SJCRH30 (cell line): ENCODE data around the gene RAPGEF5. TPM values are rescaled to one million over a fixed set of nuclear protein-coding genes. Genes with fewer than 3 reads are reported as not detected.

Experiments
- DNase-seq, 2 experiments: peaks; one replicate each; pipeline ENCODE4 v3.0.0-alpha.2; 2015 to 2020
- H3K27ac ChIP-seq: fragments of 250-450 bp; sonication (Bioruptor Pico); 2 replicates; pipeline ENCODE4 v1.5.1; 2020; ENCODE audit warnings: mild to moderate bottlenecking, moderate library complexity
- H3K27me3 ChIP-seq: fragments of 250-450 bp; sonication (Bioruptor Pico); 2 replicates; pipeline ENCODE4 v1.5.1; 2020; ENCODE audit warnings: mild to moderate bottlenecking, moderate library complexity
- H3K36me3 ChIP-seq: fragments of 250-450 bp; sonication (Bioruptor Pico); 2 replicates; pipeline ENCODE4 v1.5.1; 2020; ENCODE audit warnings: mild to moderate bottlenecking, moderate library complexity
- H3K4me1 ChIP-seq: fragments of 250-450 bp; sonication (Bioruptor Pico); 2 replicates; pipeline ENCODE4 v1.5.1; 2020; ENCODE audit warnings: mild to moderate bottlenecking, moderate library complexity
- H3K4me3 ChIP-seq: fragments of 250-450 bp; sonication (Bioruptor Pico); 2 replicates; pipeline ENCODE4 v1.5.1; 2020; ENCODE audit warnings: mild to moderate bottlenecking, moderate library complexity
- H3K9me3 ChIP-seq: fragments of 250-450 bp; sonication (Bioruptor Pico); replicated peaks from 2 replicates; pipeline ENCODE4 v1.5.1; 2020; ENCODE audit warnings: mild to moderate bottlenecking, moderate library complexity
- total RNA-seq: library from RNA; depleted of rRNA; stranded (reverse); fragments of >200 nt; shearing (Covaris generic); gene quantifications from 2 replicates; pipeline ENCODE4 v1.2.3, GENCODE V29; 2014

Gene RAPGEF5
- total RNA-seq, 1 experiment from 2014 or later: 0.14 TPM

DNA sequence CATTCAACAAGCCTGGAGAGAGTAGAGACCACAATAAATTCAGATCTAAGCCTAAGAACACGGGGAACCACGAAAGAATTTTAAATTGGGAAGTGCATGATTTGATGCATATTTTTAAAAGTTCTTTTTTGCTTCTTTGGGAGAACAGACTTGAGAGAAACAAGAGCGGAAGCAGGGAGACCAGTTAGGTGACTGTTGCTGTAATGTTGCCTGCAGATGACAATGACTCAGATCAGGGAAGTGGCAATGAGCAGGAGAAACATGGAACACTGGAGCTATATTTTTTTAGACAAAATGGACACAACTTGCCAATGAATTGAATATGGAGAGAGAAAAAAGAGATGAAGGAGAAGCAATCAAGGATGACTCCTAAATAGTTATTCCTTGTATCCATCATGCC is 125.1 kb downstream of the RAPGEF5 start:
- Histone ChIP-seq H3K9me3 (no peaks in the 10 kb centered on the region), H3K36me3 (no peaks in the 10 kb centered on the region), H3K4me3 (no peak overlapping the region), H3K4me1 (no peaks in the 10 kb centered on the region), H3K27ac (no peak overlapping the region), H3K27me3 (peaks cover 7% of the 10 kb centered on the region; the same call in 1 of the 2 replicates)
- no peak for DNase-seq

DNA sequence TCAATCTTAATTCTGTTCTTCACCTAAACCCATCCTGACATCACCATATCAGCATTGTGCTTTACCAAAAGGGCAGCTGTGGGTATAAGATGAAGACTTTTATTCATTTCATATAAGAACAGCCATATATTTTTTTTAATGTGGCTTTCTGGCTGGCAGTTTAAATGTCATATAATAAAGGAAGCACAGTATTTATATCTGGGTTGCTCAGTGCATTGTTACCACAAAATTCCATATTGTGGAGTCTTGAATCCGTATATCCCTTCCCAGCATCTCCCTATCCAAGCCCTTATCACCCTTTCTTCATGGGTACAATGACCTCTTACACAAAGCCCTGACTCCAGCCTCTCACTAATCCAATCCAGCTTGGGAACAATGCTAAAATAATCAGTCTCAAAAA is 125.8 kb downstream of the RAPGEF5 start:
- H3K4me1 ChIP-seq: no peaks in the 10 kb centered on the region
- H3K9me3 ChIP-seq: no peaks in the 10 kb centered on the region
- H3K36me3 ChIP-seq: no peaks in the 10 kb centered on the region
- H3K4me3 ChIP-seq: no peak overlapping the region
- peaks cover 7% of the 10 kb centered on the region; the same call in 1 of the 2 replicates for H3K27me3 ChIP-seq
- DNase-seq: no peak
- H3K27ac ChIP-seq: no peak overlapping the region

DNA sequence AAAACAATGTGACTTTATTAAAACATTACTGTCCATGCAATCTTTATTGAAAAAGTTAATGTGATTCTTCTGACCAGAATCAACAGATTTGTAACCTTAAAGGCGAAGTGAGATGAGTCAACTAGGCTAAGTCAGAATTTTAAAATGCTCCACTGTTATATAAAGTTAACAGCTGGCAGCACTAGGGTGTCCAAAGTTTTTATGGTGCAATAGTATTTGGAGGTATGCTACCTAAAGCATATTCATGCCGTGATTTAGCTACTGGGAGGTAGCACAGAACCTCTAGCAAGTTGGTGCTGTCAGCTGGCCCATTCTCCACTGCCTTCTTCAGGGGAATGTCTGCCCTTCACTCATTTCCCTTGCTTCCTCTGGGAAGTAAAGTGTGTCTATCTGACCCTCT is 126.7 kb downstream of the RAPGEF5 start:
- Histone ChIP-seq H3K4me1 (no peaks in the 10 kb centered on the region), H3K27me3 (peaks cover 7% of the 10 kb centered on the region), H3K36me3 (no peaks in the 10 kb centered on the region), H3K9me3 (no peaks in the 10 kb centered on the region), H3K27ac (no peak overlapping the region), H3K4me3 (no peak overlapping the region)
- no peak for DNase-seq

DNA sequence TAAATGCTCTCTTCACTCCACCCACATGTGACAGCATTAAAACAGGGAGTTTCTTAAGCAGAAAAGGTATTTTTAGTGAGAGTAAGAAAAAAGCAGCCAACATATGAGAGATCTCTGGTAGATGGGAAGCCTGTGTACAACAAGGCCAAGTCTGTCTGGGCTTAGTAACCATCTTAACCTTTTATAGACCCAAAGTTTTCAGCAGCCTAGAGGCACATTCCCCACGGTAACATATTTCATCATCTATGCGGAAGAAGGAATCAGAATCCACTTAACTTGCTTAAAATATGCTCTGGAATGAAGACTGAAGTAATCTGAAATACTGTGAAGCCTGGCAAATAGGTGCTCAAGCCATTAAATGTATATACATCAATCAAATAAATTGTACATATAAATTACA is 127.8 kb downstream of the RAPGEF5 start:
- H3K9me3 ChIP-seq: no peaks in the 10 kb centered on the region
- DNase-seq: no peak
- no peak overlapping the region for H3K27ac ChIP-seq
- no peak overlapping the region for H3K4me3 ChIP-seq
- H3K4me1 ChIP-seq: no peaks in the 10 kb centered on the region
- no peaks in the 10 kb centered on the region for H3K36me3 ChIP-seq
- peaks cover 6% of the 10 kb centered on the region for H3K27me3 ChIP-seq

DNA sequence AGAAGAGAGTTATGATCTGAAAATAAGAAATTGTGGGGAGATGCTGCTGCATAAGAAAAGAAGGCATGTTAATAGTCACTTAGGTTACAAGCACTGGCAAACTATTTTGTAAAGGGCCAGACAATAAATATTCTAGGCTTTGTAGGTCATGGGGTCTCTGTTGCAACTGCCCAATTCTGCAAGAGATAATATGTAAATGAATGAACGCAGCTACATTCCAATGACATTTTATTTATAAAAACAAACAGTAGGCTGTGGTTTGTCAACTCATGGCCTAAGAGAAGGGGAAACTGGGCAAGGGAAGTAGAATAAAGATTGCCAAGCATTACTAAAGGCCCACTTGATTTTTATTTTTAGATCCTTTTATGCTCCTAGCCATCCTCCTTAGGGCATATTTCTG is 133.1 kb downstream of the RAPGEF5 start:
- peaks cover 4% of the 10 kb centered on the region; the same call in 1 of the 2 replicates for H3K27me3 ChIP-seq
- H3K9me3 ChIP-seq: 0 out of 2 replicates have a peak, but pooled peaks cover 3% of the 10 kb centered on the region
- DNase-seq: no peak

DNA sequence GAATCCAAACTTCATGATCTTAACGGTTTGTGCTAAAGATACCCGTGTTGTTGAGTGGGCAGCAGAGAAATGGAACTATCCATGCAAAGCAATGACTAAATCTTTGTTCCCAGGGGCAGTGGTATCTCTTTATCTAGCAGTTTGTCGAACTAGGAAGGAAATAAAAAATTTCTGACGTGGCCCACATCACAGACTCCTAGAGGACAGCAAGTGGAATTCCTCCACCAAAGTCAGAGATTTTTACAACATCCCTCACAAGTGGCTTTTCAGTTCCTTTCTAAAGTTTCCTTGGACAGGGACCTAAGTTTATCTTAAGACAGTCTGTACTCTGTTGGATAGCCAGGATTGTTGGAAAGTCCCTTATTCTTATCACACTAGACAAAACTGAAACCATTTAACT is 136.0 kb downstream of the RAPGEF5 start:
- H3K27ac ChIP-seq: no peak overlapping the region
- H3K4me1 ChIP-seq: no peaks in the 10 kb centered on the region
- no peaks in the 10 kb centered on the region for H3K36me3 ChIP-seq
- no peak for DNase-seq
- no peak overlapping the region for H3K4me3 ChIP-seq
- 0 out of 2 replicates have a peak, but pooled peaks cover 3% of the 10 kb centered on the region for H3K9me3 ChIP-seq
- peaks cover 8% of the 10 kb centered on the region for H3K27me3 ChIP-seq

More for the DNA sequence above, 133.1 kb downstream of the RAPGEF5 start:
- Histone ChIP-seq H3K36me3 (no peaks in the 10 kb centered on the region), H3K27ac (no peak overlapping the region), H3K4me3 (no peak overlapping the region), H3K4me1 (no peaks in the 10 kb centered on the region)

DNA sequence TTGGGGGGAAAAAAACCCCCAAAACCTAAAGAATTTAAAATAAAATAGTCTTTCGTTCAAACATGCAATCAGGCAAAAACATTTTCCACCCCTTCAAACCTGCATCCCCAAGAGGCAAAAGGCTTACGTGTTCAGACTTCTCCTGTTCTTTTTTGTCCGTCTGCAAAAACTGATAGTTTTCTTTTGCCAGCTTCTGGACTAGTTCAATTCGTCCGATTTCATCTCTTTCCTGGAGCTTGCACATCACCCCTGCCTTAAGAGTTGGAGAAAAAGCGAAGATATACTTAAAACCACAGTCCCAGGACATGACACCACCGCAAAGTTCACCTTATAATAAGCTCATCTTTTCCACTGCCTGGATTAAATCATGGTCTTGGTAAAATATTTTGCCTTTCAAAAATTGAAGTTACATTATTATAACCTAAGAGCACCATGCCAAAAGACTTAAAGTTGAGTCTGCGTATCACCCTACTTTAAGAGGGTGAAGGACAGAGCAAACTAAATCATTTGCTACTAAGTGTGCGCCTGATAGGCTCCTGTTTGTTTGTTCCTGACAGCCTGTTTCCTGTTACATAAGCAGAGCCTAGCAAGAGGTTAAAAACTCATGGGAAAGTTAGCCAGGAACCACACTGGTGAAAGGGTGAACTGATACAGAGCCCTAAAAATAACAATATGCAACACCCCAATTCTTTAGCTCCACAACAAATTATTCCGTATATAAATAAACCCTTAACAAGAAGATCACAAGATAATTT is 137.0 kb downstream of the RAPGEF5 start:
- Histone ChIP-seq H3K9me3 (0 out of 2 replicates have a peak, but pooled peaks cover 3% of the 10 kb centered on the region), H3K36me3 (no peaks in the 10 kb centered on the region), H3K4me3 (no peak overlapping the region), H3K4me1 (no peaks in the 10 kb centered on the region), H3K27ac (no peak overlapping the region), H3K27me3 (peaks cover 8% of the 10 kb centered on the region; the same call in 1 of the 2 replicates)
- DNase-seq: no peak

DNA sequence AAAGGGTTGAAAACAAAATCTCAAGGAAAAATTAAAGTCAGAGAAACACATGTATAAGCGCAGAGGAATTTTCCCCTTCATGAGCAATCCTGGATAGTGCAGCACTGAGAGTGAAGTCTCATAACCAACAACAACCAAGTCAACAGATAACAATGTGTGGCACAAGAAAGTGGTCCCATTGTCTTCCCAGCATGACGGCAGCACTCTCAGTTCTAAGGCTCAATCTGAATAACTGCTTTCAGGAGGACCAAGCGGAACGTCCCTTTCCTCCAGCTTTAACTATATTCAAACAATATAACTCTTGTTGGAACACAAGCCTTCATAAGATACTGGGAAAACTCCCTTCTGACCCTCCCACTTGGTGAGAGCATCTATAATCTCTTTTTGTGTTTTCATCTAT is 137.9 kb downstream of the RAPGEF5 start:
- H3K9me3 ChIP-seq: 0 out of 2 replicates have a peak, but pooled peaks cover 3% of the 10 kb centered on the region
- DNase-seq: no peak
- H3K27me3 ChIP-seq: peaks cover 8% of the 10 kb centered on the region; the same call in 1 of the 2 replicates
- H3K4me1 ChIP-seq: no peaks in the 10 kb centered on the region
- no peaks in the 10 kb centered on the region for H3K36me3 ChIP-seq
- no peak overlapping the region for H3K4me3 ChIP-seq
- no peak overlapping the region for H3K27ac ChIP-seq

DNA sequence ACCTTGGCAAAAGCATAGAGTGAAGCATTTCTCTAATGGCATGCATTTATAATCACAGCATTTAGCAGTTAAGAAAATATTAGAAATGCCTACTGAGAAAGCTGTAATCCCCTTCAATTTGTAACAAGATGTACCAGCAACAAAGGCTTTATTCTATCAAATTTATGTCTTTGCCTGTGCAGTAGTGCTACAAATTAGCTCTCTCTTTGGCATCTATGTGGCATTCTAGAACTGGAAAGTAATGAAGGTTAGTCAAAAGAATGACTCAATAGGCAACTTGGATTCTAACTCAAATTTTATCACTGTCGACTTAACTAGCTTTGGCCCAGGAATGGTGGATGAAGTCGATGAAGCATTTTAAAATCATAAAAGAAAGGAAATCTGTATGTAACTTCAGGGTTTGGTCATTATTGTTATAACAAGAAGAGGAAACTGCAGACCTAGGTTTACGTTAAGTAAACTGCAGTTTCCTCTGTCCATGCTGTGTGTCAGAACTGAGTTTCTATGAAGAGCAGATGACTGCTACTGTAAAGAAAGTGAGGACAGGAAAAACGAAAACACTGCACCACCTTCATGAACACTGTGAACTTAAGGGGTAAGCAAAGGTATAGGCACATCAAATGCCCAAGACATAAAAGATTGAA is 140.0 kb downstream of the RAPGEF5 start:
- Histone ChIP-seq H3K36me3 (no peaks in the 10 kb centered on the region), H3K4me3 (no peak overlapping the region), H3K4me1 (no peaks in the 10 kb centered on the region), H3K27ac (no peak overlapping the region), H3K27me3 (peaks cover 11% of the 10 kb centered on the region; the same call in 1 of the 2 replicates), H3K9me3 (peaks cover 3% of the 10 kb centered on the region; the same call in 1 of the 2 replicates)
- DNase-seq: no peak

DNA sequence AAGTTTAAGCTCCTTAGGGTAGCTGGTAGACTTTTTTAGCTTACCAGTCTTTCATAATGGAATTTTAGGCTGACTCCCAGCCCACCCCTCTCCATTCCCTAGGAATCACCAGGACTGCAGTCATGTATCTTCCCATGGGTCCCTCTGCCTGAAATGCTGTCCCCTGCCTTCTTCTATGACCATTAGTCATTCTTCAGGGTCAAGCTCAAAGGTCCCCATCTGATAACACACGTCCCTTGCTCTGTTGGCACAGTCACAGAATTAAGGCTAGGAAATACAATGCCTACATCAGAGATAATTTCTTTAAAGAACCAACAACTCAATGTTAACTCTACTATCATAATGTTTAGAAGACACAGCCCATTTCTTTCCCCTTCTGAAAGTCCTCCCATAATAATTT is 140.6 kb downstream of the RAPGEF5 start:
- H3K27me3 ChIP-seq: peaks cover 11% of the 10 kb centered on the region; the same call in 1 of the 2 replicates
- H3K36me3 ChIP-seq: no peaks in the 10 kb centered on the region
- DNase-seq: no peak
- peaks cover 3% of the 10 kb centered on the region; the same call in 1 of the 2 replicates for H3K9me3 ChIP-seq
- H3K4me1 ChIP-seq: no peaks in the 10 kb centered on the region
- no peak overlapping the region for H3K4me3 ChIP-seq
- H3K27ac ChIP-seq: no peak overlapping the region

DNA sequence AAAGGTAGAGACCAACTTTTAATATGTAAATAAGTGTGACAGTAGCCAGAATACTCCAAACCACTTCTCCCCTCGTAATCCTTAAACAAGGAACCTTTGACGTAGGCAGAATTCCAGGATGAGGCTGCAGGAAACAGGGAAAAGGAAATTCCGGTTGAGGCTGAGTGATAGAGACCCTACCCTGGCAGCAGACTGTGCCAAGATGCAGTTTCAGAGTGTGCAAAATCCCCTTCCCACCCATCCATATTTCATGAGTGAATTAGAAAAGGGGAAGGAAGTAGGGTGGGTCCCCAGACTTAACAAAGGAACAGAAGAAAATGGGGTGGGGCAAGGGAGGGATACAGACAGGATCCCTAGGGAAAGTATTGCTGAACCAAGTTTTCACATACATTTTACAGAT is 143.0 kb downstream of the RAPGEF5 start:
- Histone ChIP-seq H3K27ac (no peak overlapping the region), H3K4me1 (no peaks in the 10 kb centered on the region), H3K27me3 (peaks cover 6% of the 10 kb centered on the region; the same call in 1 of the 2 replicates), H3K9me3 (no peaks in the 10 kb centered on the region; the same call in 1 of the 2 replicates), H3K36me3 (no peaks in the 10 kb centered on the region), H3K4me3 (no peak overlapping the region)
- DNase-seq: no peak

DNA sequence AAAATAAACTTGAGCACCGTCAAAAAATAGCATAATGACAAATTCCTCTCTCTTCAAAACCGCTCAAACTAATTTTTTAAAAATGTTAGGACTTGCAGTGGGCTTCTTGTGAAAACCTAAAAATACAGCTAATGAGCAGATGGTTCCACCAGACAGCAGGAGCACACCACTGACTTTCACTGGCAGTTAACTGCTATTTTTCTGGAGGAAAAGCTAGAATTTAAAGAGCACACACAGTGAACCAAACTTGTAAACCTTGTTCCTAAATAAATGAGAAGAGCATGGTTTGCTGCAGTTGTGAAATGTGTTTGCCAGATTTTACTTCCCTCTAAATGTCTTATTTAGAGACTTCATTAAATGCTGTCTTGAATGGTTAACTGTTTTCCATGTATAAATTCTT is 143.9 kb downstream of the RAPGEF5 start:
- peaks cover 6% of the 10 kb centered on the region; the same call in 1 of the 2 replicates for H3K27me3 ChIP-seq
- no peak overlapping the region for H3K4me3 ChIP-seq
- H3K27ac ChIP-seq: no peak overlapping the region
- H3K9me3 ChIP-seq: no peaks in the 10 kb centered on the region; the same call in 1 of the 2 replicates
- no peak for DNase-seq
- no peaks in the 10 kb centered on the region for H3K4me1 ChIP-seq
- H3K36me3 ChIP-seq: no peaks in the 10 kb centered on the region

DNA sequence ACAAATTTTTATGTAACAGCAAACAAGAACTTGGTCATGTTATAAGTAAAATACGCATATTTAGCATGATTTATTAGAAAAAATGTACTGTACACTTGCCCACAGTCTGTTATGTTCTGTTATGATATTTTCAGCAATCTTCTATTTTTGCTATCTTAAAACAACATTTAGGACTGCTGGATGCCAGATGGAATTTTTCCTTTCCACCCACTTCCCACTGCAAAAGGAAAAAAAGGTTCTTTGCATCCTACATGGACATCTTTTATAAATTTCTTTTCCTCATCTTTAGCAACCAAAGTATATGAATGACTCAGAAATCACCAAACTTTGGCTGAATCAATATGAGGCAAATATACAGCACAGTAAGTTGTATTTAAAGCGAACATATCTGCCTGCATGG is 146.0 kb downstream of the RAPGEF5 start:
- Histone ChIP-seq H3K4me1 (no peaks in the 10 kb centered on the region), H3K4me3 (no peak overlapping the region), H3K27me3 (peaks cover 3% of the 10 kb centered on the region; the same call in 1 of the 2 replicates), H3K27ac (no peak overlapping the region), H3K36me3 (no peaks in the 10 kb centered on the region), H3K9me3 (no peaks in the 10 kb centered on the region; the same call in 1 of the 2 replicates)
- no peak for DNase-seq

DNA sequence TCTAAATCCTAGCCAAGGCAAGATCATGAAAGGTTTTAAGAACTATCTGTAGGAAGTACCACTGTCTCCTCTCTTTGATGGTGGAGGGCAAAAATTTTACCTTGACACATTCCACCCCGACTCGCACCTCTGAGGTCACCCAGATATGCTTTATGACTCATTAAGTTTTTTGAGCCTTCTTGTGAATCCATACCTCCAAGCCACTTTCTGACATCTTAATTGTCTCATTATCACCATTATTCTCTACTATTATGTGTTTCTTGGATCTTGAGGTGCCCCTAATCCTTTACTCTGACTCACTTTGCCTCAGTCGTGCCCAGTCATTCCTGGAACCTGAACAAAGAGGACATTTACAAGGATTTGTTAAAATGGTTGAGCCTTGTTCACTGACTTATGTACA is 146.6 kb downstream of the RAPGEF5 start:
- Histone ChIP-seq H3K27me3 (peaks cover 3% of the 10 kb centered on the region; the same call in 1 of the 2 replicates), H3K27ac (no peak overlapping the region)
- DNase-seq: no peak

DNA sequence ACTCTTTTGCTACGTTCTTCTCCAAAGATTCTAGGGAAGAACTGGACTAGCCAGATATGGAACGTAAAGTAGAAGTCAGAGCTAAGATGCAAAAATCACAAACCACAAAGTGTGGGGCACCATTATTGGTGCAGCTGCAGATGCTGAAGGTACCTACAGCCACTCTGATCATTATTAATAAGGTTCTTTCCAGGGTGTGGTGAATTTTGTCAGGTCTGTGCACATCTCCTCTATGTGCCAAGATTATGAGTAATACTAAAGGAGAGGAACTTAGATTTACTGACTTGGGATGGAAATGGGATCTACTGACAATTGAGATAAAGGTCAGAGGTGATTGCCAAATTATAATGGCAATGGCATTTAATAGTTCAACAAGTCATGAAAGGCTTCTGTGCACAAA is 148.2 kb downstream of the RAPGEF5 start:
- no peak overlapping the region for H3K4me3 ChIP-seq
- H3K36me3 ChIP-seq: no peaks in the 10 kb centered on the region
- 0 out of 2 replicates have a peak, but pooled peaks cover 3% of the 10 kb centered on the region for H3K27me3 ChIP-seq
- no peak for DNase-seq
- H3K27ac ChIP-seq: no peak overlapping the region
- no peaks in the 10 kb centered on the region for H3K4me1 ChIP-seq
- no peaks in the 10 kb centered on the region; the same call in 1 of the 2 replicates for H3K9me3 ChIP-seq

More for the DNA sequence above, 146.6 kb downstream of the RAPGEF5 start:
- Histone ChIP-seq H3K36me3 (no peaks in the 10 kb centered on the region), H3K4me1 (no peaks in the 10 kb centered on the region), H3K4me3 (no peak overlapping the region), H3K9me3 (no peaks in the 10 kb centered on the region; the same call in 1 of the 2 replicates)
